Natural killer cell (primary cell): ENCODE measurements around the gene NPAS3. TPM values are rescaled to one million over a fixed set of nuclear protein-coding genes. Genes with fewer than 3 reads are reported as not detected.

Source experiments
- ATAC-seq, 3 donors: fragments of 150-1000 bp in 2 of 3; fragments of 200-7000 bp in 1 of 3; cut with Tn5 transposase; 1 replicate in 1 of 3; 2 replicates in 2 of 3; pipeline ENCODE4 v1.10.0; 2021; ENCODE audit warnings: mild to moderate bottlenecking in 2 of 3, moderate library complexity in 2 of 3
- DNase-seq, 2 donors: peaks; one replicate each; pipeline versions ENCODE4 v3.0.0 to v3.0.0-alpha.2; 2013 to 2021; ENCODE audit warnings: mixed read lengths in 1 of 2
- H3K27ac ChIP-seq: one replicate; pipeline ENCODE4 v1.5.1; 2013; ENCODE audit warnings: mild to moderate bottlenecking, low read length
- H3K27me3 ChIP-seq: one replicate; pipeline ENCODE4 v1.6.1; 2013; ENCODE audit warnings: low read length; ENCODE audit not compliant: control insufficient read depth, insufficient read depth
- H3K36me3 ChIP-seq: one replicate; pipeline ENCODE4 v1.6.1; 2013; ENCODE audit warnings: low read length; ENCODE audit not compliant: control insufficient read depth, insufficient read depth
- H3K4me1 ChIP-seq: one replicate; pipeline ENCODE4 v1.6.1; 2013; ENCODE audit warnings: low read length; ENCODE audit not compliant: control insufficient read depth, insufficient read depth
- H3K4me3 ChIP-seq: one replicate; pipeline ENCODE4 v1.5.1; 2013; ENCODE audit warnings: low read length
- H3K9me3 ChIP-seq: one replicate; pipeline ENCODE4 v1.6.1; 2013; ENCODE audit warnings: low read length; ENCODE audit not compliant: control insufficient read depth, insufficient read depth
- H3K27ac Mint-ChIP-seq, 2 donors: one replicate each; pipeline ENCODE4 v1.8.0; 2022; ENCODE audit warnings: mild to moderate bottlenecking in 2 of 2, mixed read lengths in 2 of 2, moderate library complexity in 1 of 2
- H3K27me3 Mint-ChIP-seq, 2 donors: one replicate each; pipeline ENCODE4 v1.8.0; 2022; ENCODE audit warnings: low read depth in 2 of 2, mixed read lengths in 2 of 2
- H3K36me3 Mint-ChIP-seq: one replicate; pipeline ENCODE4 v1.8.0; 2022; ENCODE audit warnings: mixed read lengths
- H3K4me1 Mint-ChIP-seq, 2 donors: one replicate each; pipeline ENCODE4 v1.8.0; 2022; ENCODE audit warnings: mixed read lengths in 2 of 2
- H3K4me3 Mint-ChIP-seq: one replicate; pipeline ENCODE4 v1.8.0; 2022; ENCODE audit warnings: mild to moderate bottlenecking, moderate library complexity, mixed read lengths
- H3K9me3 Mint-ChIP-seq, 2 donors: one replicate each; pipeline ENCODE4 v1.8.0; 2022; ENCODE audit warnings: mixed read lengths in 2 of 2
- WGBS: methylation state at CpG from one replicate; pipeline ENCODE4 v1.1.7; 2013; ENCODE audit warnings: missing lambda C conversion rate; ENCODE audit not compliant: insufficient coverage; 5-methylcytosine and 5-hydroxymethylcytosine counted together
- intact Hi-C: fragments of 100-400 bp; cut with micrococcal nuclease; formaldehyde crosslinking; loops from one replicate; pipeline ENCODE4 v1.14.2; 2022
- total RNA-seq, 4 donors: library from RNA; stranded (reverse); fragments of 120-200 nt in 1 of 4; gene quantifications; one replicate each; pipeline versions ENCODE4 v1.2.3 to v1.2.4, GENCODE V29; 2013 to 2022
- TF ChIP-seq, protein P1 (sequence below): fragments of 200-600 bp; IDR thresholded peaks from one replicate; pipeline ENCODE4 v1.8.0; 2022; ENCODE audit warnings: antibody characterized with exemption

The NPAS3 gene
- total RNA-seq, 3 donors from 2014 or later (not counting 1 experiment from before 2014, with no cell fraction given): not detected

DNA sequence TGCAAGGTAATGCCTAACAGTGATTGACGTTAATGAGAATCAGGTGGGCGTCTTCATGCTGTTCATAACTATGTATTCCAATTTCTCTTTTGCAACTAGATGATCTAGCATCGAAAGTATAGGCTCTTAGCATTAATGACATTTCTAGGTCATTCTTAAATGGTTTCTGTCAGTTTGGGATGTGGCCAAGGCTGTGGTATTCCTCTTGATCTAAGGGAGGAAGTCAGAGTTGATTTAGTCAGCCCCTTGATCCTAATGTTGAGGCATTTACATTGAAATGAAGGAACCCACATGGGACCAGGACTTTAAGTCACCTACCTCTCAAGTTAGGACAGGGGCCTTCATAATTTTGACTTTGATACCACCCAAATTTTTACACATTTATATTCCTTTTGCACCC is 448.1 kb downstream of the NPAS3 start:
- no peaks in the 10 kb centered on the region for H3K27me3 Mint-ChIP-seq
- no peak overlapping the region for H3K27ac Mint-ChIP-seq
- no peak for DNase-seq
- no peaks in the 10 kb centered on the region for H3K4me1 Mint-ChIP-seq
- Histone ChIP-seq H3K4me3 (no peak overlapping the region), H3K27me3 (no peaks in the 10 kb centered on the region), H3K27ac (no peak overlapping the region), H3K36me3 (no peaks in the 10 kb centered on the region), H3K4me1 (no peaks in the 10 kb centered on the region), H3K9me3 (no peaks in the 10 kb centered on the region)
- H3K4me3 Mint-ChIP-seq: no peak overlapping the region
- 65% methylated on average over 3 of the region's 3 CpGs for WGBS
- H3K9me3 Mint-ChIP-seq: peaks cover 0 to 3% of the 10 kb centered on the region in 2 donors
- intact Hi-C loops: no loop called here
- TF ChIP-seq, protein P1, sequence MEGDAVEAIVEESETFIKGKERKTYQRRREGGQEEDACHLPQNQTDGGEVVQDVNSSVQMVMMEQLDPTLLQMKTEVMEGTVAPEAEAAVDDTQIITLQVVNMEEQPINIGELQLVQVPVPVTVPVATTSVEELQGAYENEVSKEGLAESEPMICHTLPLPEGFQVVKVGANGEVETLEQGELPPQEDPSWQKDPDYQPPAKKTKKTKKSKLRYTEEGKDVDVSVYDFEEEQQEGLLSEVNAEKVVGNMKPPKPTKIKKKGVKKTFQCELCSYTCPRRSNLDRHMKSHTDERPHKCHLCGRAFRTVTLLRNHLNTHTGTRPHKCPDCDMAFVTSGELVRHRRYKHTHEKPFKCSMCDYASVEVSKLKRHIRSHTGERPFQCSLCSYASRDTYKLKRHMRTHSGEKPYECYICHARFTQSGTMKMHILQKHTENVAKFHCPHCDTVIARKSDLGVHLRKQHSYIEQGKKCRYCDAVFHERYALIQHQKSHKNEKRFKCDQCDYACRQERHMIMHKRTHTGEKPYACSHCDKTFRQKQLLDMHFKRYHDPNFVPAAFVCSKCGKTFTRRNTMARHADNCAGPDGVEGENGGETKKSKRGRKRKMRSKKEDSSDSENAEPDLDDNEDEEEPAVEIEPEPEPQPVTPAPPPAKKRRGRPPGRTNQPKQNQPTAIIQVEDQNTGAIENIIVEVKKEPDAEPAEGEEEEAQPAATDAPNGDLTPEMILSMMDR: no peak
- no peak for ATAC-seq
- no peaks in the 10 kb centered on the region for H3K36me3 Mint-ChIP-seq

DNA sequence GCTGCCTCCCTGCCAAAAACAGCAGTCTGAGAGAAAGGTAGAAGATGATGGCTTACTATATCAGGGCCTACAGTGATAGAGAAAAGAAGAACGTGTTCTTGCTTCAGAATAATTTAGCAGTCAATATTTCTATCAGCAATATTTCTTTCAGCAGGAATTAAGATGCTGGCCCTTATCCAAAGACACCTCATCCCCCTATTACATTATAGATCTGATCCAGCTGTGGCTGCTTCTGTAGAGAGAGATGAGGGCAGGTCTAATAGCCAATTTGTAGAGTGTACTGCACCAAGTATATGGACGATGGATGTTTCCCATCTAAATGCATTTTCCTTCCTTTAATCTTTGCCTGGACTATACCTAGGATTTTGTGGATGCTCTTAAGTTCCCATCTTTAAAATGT is 451.7 kb downstream of the NPAS3 start:
- intact Hi-C loops: no loop called here
- H3K4me3 Mint-ChIP-seq: no peak overlapping the region
- Histone ChIP-seq H3K36me3 (no peaks in the 10 kb centered on the region), H3K27ac (no peak overlapping the region), H3K27me3 (no peaks in the 10 kb centered on the region), H3K9me3 (no peaks in the 10 kb centered on the region), H3K4me3 (no peak overlapping the region), H3K4me1 (no peaks in the 10 kb centered on the region)
- H3K27ac Mint-ChIP-seq: no peak overlapping the region
- H3K27me3 Mint-ChIP-seq: no peaks in the 10 kb centered on the region
- no peaks in the 10 kb centered on the region for H3K4me1 Mint-ChIP-seq
- H3K9me3 Mint-ChIP-seq: peaks cover 3 to 4% of the 10 kb centered on the region in 2 donors
- no peaks in the 10 kb centered on the region for H3K36me3 Mint-ChIP-seq
- no peak for DNase-seq
- TF ChIP-seq, protein P1: no peak
- no peak for ATAC-seq
- WGBS: 63% methylated on average over 1 of the region's 2 CpGs

DNA sequence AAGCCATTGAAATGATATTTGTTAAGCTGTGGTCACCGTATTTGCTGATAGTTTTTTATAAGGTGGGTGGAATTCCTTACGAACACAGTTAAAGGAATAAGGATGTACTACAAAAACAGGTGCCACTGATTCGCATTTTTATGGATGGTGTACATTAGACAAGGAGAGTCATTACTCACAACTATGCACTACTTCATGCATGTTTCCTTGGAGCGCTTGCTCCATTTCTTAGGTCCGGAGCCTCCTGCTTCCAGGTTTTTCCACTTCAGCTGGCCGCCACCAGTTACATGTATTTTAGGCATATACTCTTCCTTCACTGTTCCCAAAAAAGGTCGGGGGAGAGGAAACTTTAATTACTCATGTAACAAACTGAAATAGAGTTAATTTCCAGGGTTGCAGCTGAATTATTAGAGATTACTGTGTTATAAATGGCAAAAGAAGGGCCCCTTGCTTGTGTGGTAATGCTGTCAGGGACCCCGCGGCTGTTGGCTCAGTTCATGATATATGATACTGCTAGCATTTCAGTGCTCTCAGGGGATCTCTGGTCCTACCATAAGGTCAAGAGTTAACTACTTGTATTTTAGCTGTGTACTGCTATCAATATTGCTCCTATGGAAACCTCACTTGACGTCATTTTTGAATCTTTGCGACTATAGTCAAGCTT is 454.7 kb downstream of the NPAS3 start:
- Mint-ChIP-seq H3K4me3 (no peak overlapping the region), H3K9me3 (peaks cover 0 to 6% of the 10 kb centered on the region in 2 donors), H3K4me1 (no peaks in the 10 kb centered on the region), H3K27ac (no peak overlapping the region), H3K27me3 (no peaks in the 10 kb centered on the region), H3K36me3 (no peaks in the 10 kb centered on the region)
- Histone ChIP-seq H3K27ac (no peak overlapping the region), H3K36me3 (no peaks in the 10 kb centered on the region), H3K9me3 (no peaks in the 10 kb centered on the region), H3K4me3 (no peak overlapping the region), H3K4me1 (no peaks in the 10 kb centered on the region), H3K27me3 (no peaks in the 10 kb centered on the region)
- TF ChIP-seq, protein P1: no peak
- intact Hi-C loops: no loop called here
- DNase-seq (no peak), ATAC-seq (no peak)
- 82% methylated on average over 10 of the region's 11 CpGs for WGBS

DNA sequence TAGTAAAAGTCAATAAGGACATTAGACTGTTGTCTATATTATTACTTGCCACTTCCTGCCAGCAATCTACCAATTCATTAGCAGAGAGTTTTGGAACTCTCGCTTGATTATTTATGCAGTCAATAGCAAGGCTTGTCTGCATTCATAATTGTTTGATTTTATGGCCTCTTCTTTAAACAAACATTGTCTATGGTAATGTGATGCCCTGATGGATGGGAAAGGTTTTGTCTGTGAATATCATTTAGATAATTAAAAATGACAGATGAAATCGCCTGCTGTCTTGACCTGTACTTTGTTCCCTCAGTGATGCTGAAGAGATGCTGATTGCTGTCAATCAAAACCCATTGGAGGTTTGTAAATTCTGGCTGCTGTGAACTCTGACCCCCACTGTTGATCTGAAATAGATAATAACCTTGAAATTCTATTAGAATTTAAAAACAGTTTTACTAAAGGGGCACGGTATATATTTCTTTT is 455.3 kb downstream of the NPAS3 start:
- Mint-ChIP-seq H3K4me1 (no peaks in the 10 kb centered on the region), H3K9me3 (peaks cover 0 to 6% of the 10 kb centered on the region in 2 donors), H3K27ac (no peak overlapping the region), H3K27me3 (no peaks in the 10 kb centered on the region), H3K36me3 (no peaks in the 10 kb centered on the region), H3K4me3 (no peak overlapping the region)
- H3K27me3 ChIP-seq: no peaks in the 10 kb centered on the region
- H3K36me3 ChIP-seq: no peaks in the 10 kb centered on the region
- ATAC-seq (no peak), DNase-seq (no peak)
- intact Hi-C loops: no loop called here
- H3K4me3 ChIP-seq: no peak overlapping the region
- H3K9me3 ChIP-seq: no peaks in the 10 kb centered on the region
- no peaks in the 10 kb centered on the region for H3K4me1 ChIP-seq
- no peak overlapping the region for H3K27ac ChIP-seq
- 88% methylated on average over 2 of the region's 3 CpGs for WGBS
- TF ChIP-seq, protein P1: no peak
